WERI-Rb-1 (cell line): ENCODE results near the gene NUDT5.

ENCODE experiments used
- DNase-seq: peaks from one replicate; pipeline ENCODE4 v3.0.0-alpha.2; 2020
- H3K27ac ChIP-seq: fragments of 250-450 bp; sonication (Bioruptor Pico); 2 replicates; pipeline ENCODE4 v1.5.1; 2020; ENCODE audit warnings: mild to moderate bottlenecking, moderate library complexity
- H3K27me3 ChIP-seq: fragments of 250-450 bp; sonication (Bioruptor Pico); 2 replicates; pipeline ENCODE4 v1.5.1; 2021; ENCODE audit warnings: mild to moderate bottlenecking, low read depth, moderate library complexity; ENCODE audit not compliant: insufficient read depth, severe bottlenecking
- H3K36me3 ChIP-seq: fragments of 250-450 bp; sonication (Bioruptor Pico); 2 replicates; pipeline ENCODE4 v1.5.1; 2020; ENCODE audit warnings: mild to moderate bottlenecking, moderate library complexity
- H3K4me3 ChIP-seq: 2 replicates; pipeline ENCODE4 v1.5.1; 2011; ENCODE audit warnings: low read depth, mild to moderate bottlenecking, control low read depth, low read length
- H3K9me3 ChIP-seq: fragments of 250-450 bp; sonication (Bioruptor Pico); 2 replicates; pipeline ENCODE4 v1.5.1; 2021; ENCODE audit warnings: mild to moderate bottlenecking, moderate library complexity; ENCODE audit not compliant: severe bottlenecking
- TF ChIP-seq, protein P1 (sequence below): IDR thresholded peaks from 2 replicates; pipeline ENCODE4 v1.5.1; 2011; ENCODE audit warnings: low read depth, mild to moderate bottlenecking, control low read depth, inconsistent platforms, low read length

The NUDT5 gene

DNA sequence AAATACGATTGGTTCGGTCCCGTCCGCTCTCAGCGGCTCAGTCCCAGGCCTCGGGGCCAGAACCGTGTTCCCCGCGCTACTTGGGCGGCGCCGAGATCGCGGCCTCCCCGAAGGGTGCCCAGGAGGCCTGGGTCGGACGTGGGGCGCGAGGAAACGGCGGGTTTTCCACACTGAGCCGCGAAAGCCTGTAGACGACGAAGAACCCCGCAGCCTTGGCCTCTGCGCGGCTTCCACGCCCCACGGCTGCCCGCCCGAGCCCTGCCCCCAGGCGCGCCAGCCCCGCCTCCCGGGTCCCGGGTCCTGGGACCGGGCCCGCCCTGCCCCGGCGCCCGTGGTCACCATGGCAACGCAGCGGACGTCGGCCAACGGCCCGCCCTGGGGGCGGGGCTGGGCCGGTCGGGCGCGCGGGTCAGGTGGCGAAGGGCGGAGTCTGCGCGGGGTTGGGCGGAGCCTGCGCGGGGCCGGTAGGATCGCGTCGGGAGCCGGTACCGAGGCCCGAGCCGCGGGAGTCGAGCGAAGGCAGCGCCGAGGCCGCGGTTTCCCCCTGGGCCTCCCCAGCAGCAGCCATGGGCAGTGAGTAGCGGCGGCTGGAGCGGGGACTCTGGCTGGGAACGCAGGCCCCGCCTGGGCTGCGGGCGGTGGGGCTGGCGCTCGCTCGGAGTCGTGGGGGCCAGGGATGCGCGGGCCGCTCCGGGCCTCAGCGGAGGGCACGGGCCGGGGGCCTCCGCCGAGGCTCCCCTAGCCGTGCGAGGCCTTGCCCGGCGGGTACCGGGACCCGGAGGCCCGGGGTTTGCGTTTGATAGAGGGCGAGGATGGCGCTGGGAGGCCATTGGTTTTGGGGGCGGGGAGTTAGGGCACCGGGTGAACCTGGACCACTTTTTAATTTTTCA lies 66.2 kb downstream of the NUDT5 start, which contains the start of gene SEC61A2:
TSS of gene SEC61A2 (plus strand) at position 456 of the 890 bp plus-strand sequence. CDS start at position 567, 111 bp downstream.
- peak; percentile 87 for DNase-seq
- no peaks in the 10 kb centered on the region for H3K36me3 ChIP-seq
- H3K27ac ChIP-seq: peak within 1 kb of the TSS; percentile 63
- TF ChIP-seq, protein P1, sequence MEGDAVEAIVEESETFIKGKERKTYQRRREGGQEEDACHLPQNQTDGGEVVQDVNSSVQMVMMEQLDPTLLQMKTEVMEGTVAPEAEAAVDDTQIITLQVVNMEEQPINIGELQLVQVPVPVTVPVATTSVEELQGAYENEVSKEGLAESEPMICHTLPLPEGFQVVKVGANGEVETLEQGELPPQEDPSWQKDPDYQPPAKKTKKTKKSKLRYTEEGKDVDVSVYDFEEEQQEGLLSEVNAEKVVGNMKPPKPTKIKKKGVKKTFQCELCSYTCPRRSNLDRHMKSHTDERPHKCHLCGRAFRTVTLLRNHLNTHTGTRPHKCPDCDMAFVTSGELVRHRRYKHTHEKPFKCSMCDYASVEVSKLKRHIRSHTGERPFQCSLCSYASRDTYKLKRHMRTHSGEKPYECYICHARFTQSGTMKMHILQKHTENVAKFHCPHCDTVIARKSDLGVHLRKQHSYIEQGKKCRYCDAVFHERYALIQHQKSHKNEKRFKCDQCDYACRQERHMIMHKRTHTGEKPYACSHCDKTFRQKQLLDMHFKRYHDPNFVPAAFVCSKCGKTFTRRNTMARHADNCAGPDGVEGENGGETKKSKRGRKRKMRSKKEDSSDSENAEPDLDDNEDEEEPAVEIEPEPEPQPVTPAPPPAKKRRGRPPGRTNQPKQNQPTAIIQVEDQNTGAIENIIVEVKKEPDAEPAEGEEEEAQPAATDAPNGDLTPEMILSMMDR: no peak
- H3K9me3 ChIP-seq: no peaks in the 10 kb centered on the region
- no peaks in the 10 kb centered on the region for H3K27me3 ChIP-seq
- H3K4me3 ChIP-seq: peak within 1 kb of the TSS; percentile 77

DNA sequence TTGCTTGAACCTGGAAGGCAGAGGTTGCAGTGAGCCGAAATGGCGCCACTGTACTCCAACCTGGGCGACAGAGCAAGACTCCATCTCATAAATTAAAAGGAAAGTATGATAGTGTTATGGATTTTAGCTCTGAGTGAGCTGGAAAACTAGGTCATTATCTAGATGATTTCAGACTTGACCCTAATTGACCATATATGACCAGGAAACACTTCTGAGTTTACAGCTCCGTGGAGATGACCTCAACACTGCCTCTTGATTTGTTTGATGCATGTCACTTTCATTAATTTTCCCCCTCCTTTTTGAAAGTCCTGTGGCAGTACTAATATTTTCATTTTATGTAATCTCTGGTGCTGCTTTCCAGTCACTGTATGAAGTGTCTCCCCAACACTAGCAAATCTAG lies 74.0 kb downstream of the NUDT5 start:
- Histone ChIP-seq H3K27me3 (no peaks in the 10 kb centered on the region), H3K36me3 (peaks cover 2% of the 10 kb centered on the region; the same call in 1 of the 2 replicates), H3K27ac (no peak overlapping the region), H3K4me3 (no peak overlapping the region), H3K9me3 (no peaks in the 10 kb centered on the region)
- no peak for DNase-seq
- TF ChIP-seq, protein P1: no peak
